B cell (primary cell): Measurements from ENCODE around the gene CEP41. TPM values are rescaled to one million over a fixed set of nuclear protein-coding genes. Genes with fewer than 3 reads are reported as not detected.

ENCODE experiments used
- ATAC-seq: fragments of 200-7000 bp; cut with Tn5 transposase; one replicate; pipeline ENCODE4 v1.10.0; 2021; ENCODE audit warnings: low read depth, mild to moderate bottlenecking, moderate number of reproducible peaks, moderate library complexity
- CTCF ChIA-PET: fragments of 350-600 bp; sonication (Branson Sonifier 250); formaldehyde crosslinking; loops from one replicate; lab custom pipeline; 2021; ENCODE audit warnings: antibody characterized with exemption, inconsistent platforms; lab: Charles Lee
- POLR2A ChIA-PET: fragments of 350-600 bp; sonication (Branson Sonifier 250); formaldehyde crosslinking; loops from one replicate; lab custom pipeline; 2021; ENCODE audit warnings: antibody characterized with exemption; lab: Charles Lee
- DNase-seq: peaks from one replicate; pipeline ENCODE4 v3.0.0; 2013
- H2AFZ ChIP-seq: 2 replicates; pipeline ENCODE4 v1.6.1; 2012; ENCODE audit warnings: mild to moderate bottlenecking, low read depth, low read length; ENCODE audit not compliant: insufficient read depth, poor library complexity, severe bottlenecking
- H3K27ac ChIP-seq, 2 donors: 1 replicate in 1 of 2; 2 replicates in 1 of 2; pipeline ENCODE4 v1.5.1; 2012 to 2013; ENCODE audit warnings: low read length in 2 of 2, mild to moderate bottlenecking in 2 of 2, moderate library complexity in 1 of 2
- H3K27me3 ChIP-seq, 4 experiments: fragments of 200-600 bp in 1 of 4; sonication (generic) in 1 of 4; replicated peaks in 1 of 4; 1 replicate in 2 of 4; 2 replicates in 2 of 4; pipeline versions ENCODE4 v1.6.1 to v1.7.0; 2013 to 2016; ENCODE audit warnings: low read length in 3 of 4, mild to moderate bottlenecking in 2 of 4, mixed read lengths in 1 of 4, moderate library complexity in 1 of 4; ENCODE audit not compliant: insufficient read depth in 4 of 4, control insufficient read depth in 3 of 4; ENCODE audit errors: control extremely low read depth in 1 of 4
- H3K36me3 ChIP-seq, 2 experiments: replicated peaks in 1 of 2; 1 replicate in 1 of 2; 2 replicates in 1 of 2; pipeline versions ENCODE4 v1.6.1 to v1.7.1; 2013; ENCODE audit warnings: low read length in 1 of 2; ENCODE audit not compliant: insufficient read depth in 2 of 2, control insufficient read depth in 1 of 2; ENCODE audit errors: control extremely low read depth in 1 of 2, extremely low read depth in 1 of 2
- H3K4me1 ChIP-seq, 2 donors: fragments of 200-600 bp in 1 of 2; sonication (generic) in 1 of 2; 1 replicate in 1 of 2; 2 replicates in 1 of 2; pipeline versions ENCODE4 v1.5.1 to v1.6.1; 2013 to 2017; ENCODE audit warnings: low read length in 2 of 2; ENCODE audit not compliant: control insufficient read depth in 2 of 2, insufficient read depth in 2 of 2
- H3K4me2 ChIP-seq: replicated peaks from 2 replicates; pipeline ENCODE3; 2012; ENCODE audit warnings: mild to moderate bottlenecking, low read depth, low read length; ENCODE audit not compliant: poor library complexity, severe bottlenecking
- H3K4me3 ChIP-seq, 5 experiments: fragments of 200-600 bp in 1 of 5; sonication (generic) in 1 of 5; 1 replicate in 3 of 5; 2 replicates in 2 of 5; pipeline versions ENCODE4 v1.5.1 to v1.7.0; 2011 to 2016; ENCODE audit warnings: low read length in 4 of 5, mild to moderate bottlenecking in 4 of 5, low read depth in 2 of 5, control low read depth in 1 of 5, moderate library complexity in 1 of 5; ENCODE audit not compliant: insufficient read depth in 1 of 5; ENCODE audit errors: control extremely low read depth in 1 of 5, extremely low read depth in 1 of 5
- H3K79me2 ChIP-seq: fragments of 200-600 bp; sonication (generic); one replicate; pipeline ENCODE4 v1.6.0; 2016; ENCODE audit warnings: low read length; ENCODE audit not compliant: control insufficient read depth, insufficient read depth
- H3K9ac ChIP-seq: fragments of 200-600 bp; sonication (generic); 2 replicates; pipeline ENCODE4 v1.6.1; 2017; ENCODE audit warnings: mild to moderate bottlenecking, low read length, moderate library complexity
- H3K9me3 ChIP-seq, 3 donors: one replicate each; pipeline versions ENCODE4 v1.6.1 to v1.7.1; 2013; ENCODE audit warnings: low read length in 2 of 3; ENCODE audit not compliant: control insufficient read depth in 2 of 3, insufficient read depth in 1 of 3; ENCODE audit errors: control extremely low read depth in 1 of 3
- H4K20me1 ChIP-seq: 2 replicates; pipeline ENCODE4 v1.6.0; 2012; ENCODE audit warnings: mild to moderate bottlenecking, low read length; ENCODE audit not compliant: insufficient read depth, control insufficient read depth, poor library complexity, severe bottlenecking
- H3K27ac Mint-ChIP-seq: one replicate; pipeline ENCODE4 v1.8.0; 2021; ENCODE audit warnings: mixed read lengths
- H3K27me3 Mint-ChIP-seq: one replicate; pipeline ENCODE4 v1.8.0; 2021; ENCODE audit warnings: mixed read lengths
- H3K4me1 Mint-ChIP-seq: one replicate; pipeline ENCODE4 v1.8.0; 2021; ENCODE audit warnings: mixed read lengths
- H3K4me3 Mint-ChIP-seq: one replicate; pipeline ENCODE4 v1.8.0; 2021; ENCODE audit warnings: mixed read lengths
- H3K9me3 Mint-ChIP-seq: one replicate; pipeline ENCODE4 v1.8.0; 2022; ENCODE audit warnings: mixed read lengths; ENCODE audit not compliant: insufficient read depth
- EZH2 ChIP-seq: IDR thresholded peaks from 2 replicates; pipeline ENCODE4 v1.6.1; 2012; ENCODE audit warnings: borderline replicate concordance, low read depth, mild to moderate bottlenecking, moderate library complexity, low read length; ENCODE audit not compliant: insufficient read depth, poor library complexity, severe bottlenecking
- WGBS: methylation state at CpG from one replicate; pipeline ENCODE4 v1.1.5; 2013; ENCODE audit warnings: missing lambda C conversion rate; ENCODE audit not compliant: insufficient coverage; 5-methylcytosine and 5-hydroxymethylcytosine counted together
- intact Hi-C: fragments of 100-400 bp; cut with micrococcal nuclease; formaldehyde crosslinking; loops from one replicate; pipeline ENCODE4 v1.10.0; 2022
- polyA plus RNA-seq: library from polyadenylated mRNA; depleted of rRNA; stranded (reverse); fragments of >200 nt; gene quantifications from 2 replicates; pipeline ENCODE4 v1.2.3, GENCODE V29; 2012
- total RNA-seq, 2 donors: library from RNA; stranded (reverse); fragments of 120-200 nt in 1 of 2; gene quantifications; 1 replicate in 1 of 2; 2 replicates in 1 of 2; pipeline versions ENCODE4 v1.2.3 to v1.2.4, GENCODE V29; 2013 to 2022
- TF ChIP-seq, protein P1 (sequence below): fragments of 200-600 bp; IDR thresholded peaks from one replicate; pipeline ENCODE4 v1.8.0; 2022; ENCODE audit warnings: antibody characterized with exemption, mild to moderate bottlenecking

The CEP41 gene
- total and polyA plus RNA-seq, 2 donors (not counting 1 experiment from before 2014, with no cell fraction given) = 3.4 to 5.9 TPM

DNA sequence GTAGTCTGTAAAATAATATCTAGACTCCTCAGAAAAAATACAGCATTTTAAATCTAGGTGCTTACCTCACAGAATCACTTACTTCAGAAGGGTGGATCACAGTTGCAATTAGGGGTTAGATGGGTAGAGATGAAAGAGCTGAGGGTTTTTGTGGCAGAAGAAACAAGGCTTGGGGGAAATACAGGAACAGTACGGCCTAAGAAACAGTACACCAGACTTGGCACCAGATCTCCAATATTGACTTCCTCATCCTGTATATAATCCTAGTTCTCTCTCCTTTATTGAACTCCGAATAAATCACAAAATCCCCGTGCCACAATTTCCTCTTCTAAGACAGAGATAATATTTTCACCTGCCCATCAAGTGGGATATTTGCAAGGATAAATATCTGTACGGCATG, 14.3 kb downstream of the CEP41 start:
- TF ChIP-seq, protein P1, sequence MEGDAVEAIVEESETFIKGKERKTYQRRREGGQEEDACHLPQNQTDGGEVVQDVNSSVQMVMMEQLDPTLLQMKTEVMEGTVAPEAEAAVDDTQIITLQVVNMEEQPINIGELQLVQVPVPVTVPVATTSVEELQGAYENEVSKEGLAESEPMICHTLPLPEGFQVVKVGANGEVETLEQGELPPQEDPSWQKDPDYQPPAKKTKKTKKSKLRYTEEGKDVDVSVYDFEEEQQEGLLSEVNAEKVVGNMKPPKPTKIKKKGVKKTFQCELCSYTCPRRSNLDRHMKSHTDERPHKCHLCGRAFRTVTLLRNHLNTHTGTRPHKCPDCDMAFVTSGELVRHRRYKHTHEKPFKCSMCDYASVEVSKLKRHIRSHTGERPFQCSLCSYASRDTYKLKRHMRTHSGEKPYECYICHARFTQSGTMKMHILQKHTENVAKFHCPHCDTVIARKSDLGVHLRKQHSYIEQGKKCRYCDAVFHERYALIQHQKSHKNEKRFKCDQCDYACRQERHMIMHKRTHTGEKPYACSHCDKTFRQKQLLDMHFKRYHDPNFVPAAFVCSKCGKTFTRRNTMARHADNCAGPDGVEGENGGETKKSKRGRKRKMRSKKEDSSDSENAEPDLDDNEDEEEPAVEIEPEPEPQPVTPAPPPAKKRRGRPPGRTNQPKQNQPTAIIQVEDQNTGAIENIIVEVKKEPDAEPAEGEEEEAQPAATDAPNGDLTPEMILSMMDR = no peak
- TF ChIP-seq EZH2 = no peak
- no peak overlapping the region for H3K27ac ChIP-seq
- H3K79me2 ChIP-seq = no peaks in the 10 kb centered on the region
- no peaks in the 10 kb centered on the region for H4K20me1 ChIP-seq
- no peak overlapping the region for H3K4me2 ChIP-seq
- H3K9ac ChIP-seq = no peak overlapping the region
- H3K27ac Mint-ChIP-seq = no peak overlapping the region
- no peaks in the 10 kb centered on the region for H3K27me3 Mint-ChIP-seq
- no peaks in the 10 kb centered on the region for H3K4me1 Mint-ChIP-seq
- no peaks in the 10 kb centered on the region for H3K4me1 ChIP-seq
- POLR2A ChIA-PET = no interaction called here
- intact Hi-C loops = no loop called here
- no peak overlapping the region for H2AFZ ChIP-seq
- CTCF ChIA-PET = no interaction called here
- no peak overlapping the region for H3K4me3 ChIP-seq
- no CpG with 5 or more reads among the region's 4 CpGs for WGBS
- no peaks in the 10 kb centered on the region for H3K9me3 ChIP-seq
- DNase-seq (no peak), ATAC-seq (no peak)
- H3K27me3 ChIP-seq = no peaks in the 10 kb centered on the region
- H3K4me3 Mint-ChIP-seq = no peak overlapping the region
- H3K36me3 ChIP-seq = no peaks in the 10 kb centered on the region
- H3K9me3 Mint-ChIP-seq = no peaks in the 10 kb centered on the region

DNA sequence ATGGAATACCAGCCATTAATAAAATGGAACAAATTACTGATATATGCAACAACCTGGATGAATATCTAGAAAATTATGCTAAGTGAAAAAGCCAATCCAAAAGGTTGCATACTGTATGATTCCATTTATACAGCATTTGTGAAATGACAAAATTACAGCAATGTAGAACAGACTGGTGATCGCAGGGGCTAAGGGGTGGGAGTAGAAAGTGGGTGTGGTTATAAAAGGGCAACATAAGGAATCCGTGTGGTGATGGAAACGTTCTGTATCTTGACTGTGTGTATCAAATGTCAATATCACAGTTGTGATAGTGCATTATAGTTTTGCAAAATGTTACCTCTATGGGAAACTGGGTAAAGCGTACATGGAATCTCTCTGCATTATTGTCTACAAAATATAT, 15.0 kb downstream of the CEP41 start:
- ChIA-PET POLR2A (no interaction called here), CTCF (no interaction called here)
- no peaks in the 10 kb centered on the region for H4K20me1 ChIP-seq
- H3K4me3 ChIP-seq = no peak overlapping the region
- no peaks in the 10 kb centered on the region for H3K36me3 ChIP-seq
- no peak overlapping the region for H3K9ac ChIP-seq
- no peak overlapping the region for H3K27ac ChIP-seq
- Mint-ChIP-seq H3K9me3 (no peaks in the 10 kb centered on the region), H3K4me3 (no peak overlapping the region), H3K27me3 (no peaks in the 10 kb centered on the region), H3K4me1 (no peaks in the 10 kb centered on the region), H3K27ac (no peak overlapping the region)
- H3K4me1 ChIP-seq = no peaks in the 10 kb centered on the region
- intact Hi-C loops = no loop called here
- DNase-seq (no peak), ATAC-seq (no peak)
- WGBS = 80% methylated on average over 3 of the region's 4 CpGs
- no peak for TF ChIP-seq EZH2
- TF ChIP-seq, protein P1 = no peak
- H2AFZ ChIP-seq = no peak overlapping the region
- H3K4me2 ChIP-seq = no peak overlapping the region
- H3K27me3 ChIP-seq = no peaks in the 10 kb centered on the region
- no peaks in the 10 kb centered on the region for H3K79me2 ChIP-seq
- no peaks in the 10 kb centered on the region for H3K9me3 ChIP-seq
